AG09319 (cell line): Measurements from ENCODE around the gene SAPCD1.

Experiments
- DNase-seq: peaks from one replicate; pipeline ENCODE4 v3.0.0-alpha.2; 2010; ENCODE audit warnings: low read depth; ENCODE audit errors: extremely low read depth
- CTCF ChIP-seq: IDR thresholded peaks from 2 replicates; pipeline ENCODE4 v1.5.1; 2011; ENCODE audit warnings: low read depth, mild to moderate bottlenecking, inconsistent platforms, low read length, moderate library complexity

The SAPCD1 gene

GRCh38 chr6:31730631-31731086 lies 31.8 kb upstream of the SAPCD1 start:
- no peak for DNase-seq
- TF ChIP-seq CTCF: no peak

- no peak for DNase-seq
- TF ChIP-seq CTCF: no peak
These were observed 30.4 kb upstream of the SAPCD1 start for GRCh38 chr6:31732029-31732428.

DNA sequence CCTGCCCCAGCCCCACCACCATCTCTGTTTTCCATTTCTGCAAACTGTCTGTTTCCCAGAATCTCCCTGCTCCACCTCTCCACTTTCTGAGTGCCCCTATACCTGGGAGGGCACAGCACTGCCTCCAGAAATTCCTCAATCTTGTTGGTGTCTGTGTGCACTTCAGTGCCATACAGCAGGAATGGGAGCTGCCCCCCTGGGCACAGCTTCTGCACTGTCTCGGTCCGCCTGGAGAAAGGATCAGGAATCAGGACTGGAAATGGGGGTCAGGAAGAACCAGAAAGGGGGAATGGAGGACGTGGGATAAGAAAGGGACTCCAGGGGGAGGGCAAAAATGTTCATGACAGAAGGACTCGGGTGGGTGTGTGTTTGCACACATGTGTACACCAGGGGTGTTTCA lies 28.7 kb upstream of the SAPCD1 start:
- TF ChIP-seq CTCF: no peak
- DNase-seq: no peak

- no peak for DNase-seq
- no peak for TF ChIP-seq CTCF
These were observed 28.1 kb upstream of the SAPCD1 start for GRCh38 chr6:31734247-31734820.

- no peak for TF ChIP-seq CTCF
- no peak for DNase-seq
These were observed 27.5 kb upstream of the SAPCD1 start for GRCh38 chr6:31734821-31735406.

GRCh38 chr6:31736021-31736767 lies 26.3 kb upstream of the SAPCD1 start, which contains the start of gene CLIC1:
TSS of gene CLIC1 (minus strand) at chr6:31736530. CDS start at chr6:31736300, 230 bp downstream.
- TF ChIP-seq CTCF: no peak
- no peak for DNase-seq

DNA sequence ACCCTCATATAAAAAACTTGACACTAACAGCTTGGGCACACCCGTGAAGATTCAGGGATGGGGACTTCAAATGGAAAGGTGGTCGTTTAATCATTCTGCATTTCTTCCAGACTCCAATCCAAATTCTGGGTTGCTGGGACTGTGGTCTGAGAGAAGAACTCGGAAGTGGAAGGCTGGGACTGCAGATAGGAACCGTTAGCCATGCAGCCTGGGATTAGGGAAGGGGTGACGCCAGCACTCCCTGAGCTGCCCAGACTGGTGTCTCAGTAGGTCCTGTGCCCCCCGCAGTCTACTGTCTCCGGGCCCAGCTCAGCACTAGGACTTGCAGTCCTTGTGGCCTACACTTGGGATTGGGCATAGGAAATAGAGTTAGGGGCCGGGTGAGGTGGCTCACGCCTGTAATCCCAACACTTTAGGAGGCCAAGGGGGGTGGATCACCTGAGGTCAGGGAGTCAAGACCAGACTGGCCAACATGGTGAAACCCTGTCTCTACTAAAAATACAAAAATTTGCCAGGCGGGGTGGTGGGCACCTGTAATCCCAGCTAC lies 25.6 kb upstream of the SAPCD1 start:
- TF ChIP-seq CTCF: no peak
- no peak for DNase-seq
